Tongue (tissue), 2 donors: Measurements from ENCODE around the gene AKAP8. TPM values are rescaled to one million over a fixed set of nuclear protein-coding genes. Genes with fewer than 3 reads are reported as not detected.
"Not testable (repeated sequence)": the region's sequence is repeated elsewhere in the genome, so short reads cannot be mapped to it uniquely, and the experiment has no call there.

Experiments
- DNase-seq: peaks from one replicate; pipeline ENCODE4 v3.0.0-alpha.2; 2015
- total RNA-seq: library from RNA; depleted of rRNA; stranded (reverse); fragments of >200 nt; gene quantifications from one replicate; pipeline ENCODE4 v1.2.3, GENCODE V29; 2014

Gene AKAP8
- 27.1 TPM for total RNA-seq

- DNase-seq = peak; percentile 99
These were observed at the start of gene AKAP8 for GRCh38 chr19:15379083-15379998. AKAP8 (minus strand) TSS chr19:15379787; CDS start chr19:15379731, 56 bp downstream.

GRCh38 chr19:15427991-15428471 is 48.4 kb upstream of the AKAP8 start:
- DNase-seq = no peak

GRCh38 chr19:15427350-15427700 is 47.7 kb upstream of the AKAP8 start:
- no peak for DNase-seq

GRCh38 chr19:15426485-15427349 is 47.1 kb upstream of the AKAP8 start:
- no peak for DNase-seq

- no peak for DNase-seq
These were observed 45.8 kb upstream of the AKAP8 start for GRCh38 chr19:15425321-15425950.

GRCh38 chr19:15424692-15425272 is 45.2 kb upstream of the AKAP8 start:
- no peak for DNase-seq

- DNase-seq = no peak
These were observed 44.5 kb upstream of the AKAP8 start for GRCh38 chr19:15424121-15424520.

GRCh38 chr19:15423130-15423529 is 43.5 kb upstream of the AKAP8 start:
- DNase-seq = no peak

GRCh38 chr19:15422296-15423075 is 42.9 kb upstream of the AKAP8 start:
- peak; percentile 70 for DNase-seq

GRCh38 chr19:15421721-15422260 is 42.2 kb upstream of the AKAP8 start:
- peak; percentile 97 for DNase-seq

- DNase-seq = no peak
These were observed 41.6 kb upstream of the AKAP8 start for GRCh38 chr19:15421136-15421695.

GRCh38 chr19:15419413-15420025 is 39.9 kb upstream of the AKAP8 start:
- no peak for DNase-seq

GRCh38 chr19:15418579-15419412 is 39.2 kb upstream of the AKAP8 start, which contains the start of gene AKAP8L:
AKAP8L (minus strand) TSS chr19:15418988; CDS start chr19:15418923, 65 bp downstream.
- peak; percentile 100 for DNase-seq

- peak; percentile 65 for DNase-seq
These were observed 38.6 kb upstream of the AKAP8 start for GRCh38 chr19:15418231-15418578.

- no peak for DNase-seq
These were observed 38.1 kb upstream of the AKAP8 start for GRCh38 chr19:15417699-15418098.

GRCh38 chr19:15412832-15413231 is 33.2 kb upstream of the AKAP8 start:
- no peak for DNase-seq

GRCh38 chr19:15411351-15411750 is 31.8 kb upstream of the AKAP8 start:
- not testable (repeated sequence) for DNase-seq

GRCh38 chr19:15404780-15405211 is 25.2 kb upstream of the AKAP8 start:
- DNase-seq = no peak
